Karpas-422 (cell line): ENCODE measurements around the gene FAM47E. TPM values are rescaled to one million over a fixed set of nuclear protein-coding genes. Genes with fewer than 3 reads are reported as not detected.

Source experiments
- DNase-seq: peaks from one replicate; pipeline ENCODE4 v3.0.0-alpha.2; 2015
- H2AFZ ChIP-seq: fragments of 200-600 bp; sonication (generic); 2 replicates; pipeline ENCODE4 v1.6.1; 2014; ENCODE audit warnings: antibody characterized with exemption, low read length, mixed read lengths
- H3K27ac ChIP-seq: fragments of 200-600 bp; sonication (generic); 2 replicates; pipeline ENCODE4 v1.5.1; 2014; ENCODE audit warnings: mild to moderate bottlenecking, low read length, moderate library complexity
- H3K27me3 ChIP-seq: fragments of 200-600 bp; sonication (generic); 2 replicates; pipeline ENCODE4 v1.6.1; 2014; ENCODE audit warnings: low read length, mixed read lengths
- H3K36me3 ChIP-seq: fragments of 200-600 bp; sonication (generic); 2 replicates; pipeline ENCODE4 v1.6.1; 2014; ENCODE audit warnings: low read length, mixed read lengths; ENCODE audit not compliant: insufficient read depth
- H3K4me1 ChIP-seq: fragments of 200-600 bp; sonication (generic); 2 replicates; pipeline ENCODE4 v1.6.1; 2014; ENCODE audit warnings: mild to moderate bottlenecking, low read length, mixed read lengths
- H3K4me2 ChIP-seq: fragments of 200-600 bp; sonication (generic); 2 replicates; pipeline ENCODE4 v1.6.1; 2014; ENCODE audit warnings: low read length, low read depth, mild to moderate bottlenecking; ENCODE audit not compliant: poor library complexity, severe bottlenecking
- H3K4me3 ChIP-seq: fragments of 200-600 bp; sonication (generic); 2 replicates; pipeline ENCODE4 v1.5.1; 2014; ENCODE audit warnings: mild to moderate bottlenecking, antibody characterized with exemption, low read length, mixed read lengths
- H3K79me2 ChIP-seq: fragments of 200-600 bp; sonication (generic); 2 replicates; pipeline ENCODE4 v1.6.1; 2014; ENCODE audit warnings: mild to moderate bottlenecking, low read length, mixed read lengths
- H3K9ac ChIP-seq: fragments of 200-600 bp; sonication (generic); 2 replicates; pipeline ENCODE4 v1.6.0; 2014; ENCODE audit warnings: low read length
- H3K9me2 ChIP-seq: fragments of 200-600 bp; sonication (generic), shearing (Covaris generic); replicated peaks from 2 replicates; pipeline ENCODE4 v1.6.0; 2014; ENCODE audit warnings: mild to moderate bottlenecking, low read length, moderate library complexity; ENCODE audit not compliant: insufficient read depth
- H3K9me3 ChIP-seq: fragments of 300-700, 200-600 bp; sonication (generic); 2 replicates; pipeline ENCODE4 v1.6.1; 2014; ENCODE audit warnings: low read length, mixed read lengths
- H4K20me1 ChIP-seq: fragments of 200-600 bp; sonication (generic); 2 replicates; pipeline ENCODE4 v1.6.1; 2014; ENCODE audit warnings: mild to moderate bottlenecking, antibody characterized with exemption, low read length, low read depth; ENCODE audit not compliant: insufficient read depth
- total RNA-seq: library from RNA; depleted of rRNA; stranded (reverse); fragments of >200 nt; shearing (Covaris generic); gene quantifications from 2 replicates; pipeline ENCODE4 v1.2.3, GENCODE V29; 2014; ENCODE audit warnings: low replicate concordance

Gene FAM47E
- total RNA-seq, 1 experiment from 2014 or later = not detected

GRCh38 chr4:76301775-76302162 lies 50.2 kb downstream of the FAM47E start:
- no peaks in the 10 kb centered on the region for H3K9me3 ChIP-seq
- no peak for DNase-seq
- H3K36me3 ChIP-seq = no peaks in the 10 kb centered on the region
- H3K4me3 ChIP-seq = no peak overlapping the region
- H3K9ac ChIP-seq = no peak overlapping the region
- no peak overlapping the region for H3K27ac ChIP-seq
- no peak overlapping the region for H3K4me2 ChIP-seq
- no peak overlapping the region for H2AFZ ChIP-seq
- no peaks in the 10 kb centered on the region for H3K4me1 ChIP-seq
- no peaks in the 10 kb centered on the region for H3K9me2 ChIP-seq
- no peaks in the 10 kb centered on the region for H4K20me1 ChIP-seq
- no peaks in the 10 kb centered on the region for H3K79me2 ChIP-seq
- H3K27me3 ChIP-seq = no peaks in the 10 kb centered on the region

- Histone ChIP-seq H2AFZ (no peak overlapping the region), H3K79me2 (no peaks in the 10 kb centered on the region), H3K4me1 (no peaks in the 10 kb centered on the region), H3K9ac (no peak overlapping the region), H3K9me2 (no peaks in the 10 kb centered on the region), H3K36me3 (no peaks in the 10 kb centered on the region), H3K4me3 (no peak overlapping the region), H4K20me1 (no peaks in the 10 kb centered on the region), H3K27ac (no peak overlapping the region), H3K9me3 (no peaks in the 10 kb centered on the region), H3K27me3 (no peaks in the 10 kb centered on the region), H3K4me2 (no peak overlapping the region)
- DNase-seq = no peak
These were observed 51.4 kb downstream of the FAM47E start for GRCh38 chr4:76302826-76303438.

- H3K4me1 ChIP-seq = no peaks in the 10 kb centered on the region
- H3K4me2 ChIP-seq = no peak overlapping the region
- H3K27me3 ChIP-seq = no peaks in the 10 kb centered on the region
- H4K20me1 ChIP-seq = no peaks in the 10 kb centered on the region
- no peaks in the 10 kb centered on the region for H3K9me2 ChIP-seq
- H3K4me3 ChIP-seq = no peak overlapping the region
- no peaks in the 10 kb centered on the region for H3K36me3 ChIP-seq
- no peaks in the 10 kb centered on the region for H3K9me3 ChIP-seq
- no peak overlapping the region for H2AFZ ChIP-seq
- no peak overlapping the region for H3K9ac ChIP-seq
- H3K79me2 ChIP-seq = no peaks in the 10 kb centered on the region
- H3K27ac ChIP-seq = no peak overlapping the region
- DNase-seq = no peak
These were observed 53.6 kb downstream of the FAM47E start for GRCh38 chr4:76305033-76305687.

- H3K9me3 ChIP-seq = no peaks in the 10 kb centered on the region
- H3K4me2 ChIP-seq = no peak within 1 kb of the TSS
- no peak within 1 kb of the TSS for H3K27ac ChIP-seq
- H3K36me3 ChIP-seq = no peaks in the 10 kb centered on the region
- no peak for DNase-seq
- H3K27me3 ChIP-seq = no peaks in the 10 kb centered on the region
- H3K4me1 ChIP-seq = no peaks in the 10 kb centered on the region
- no peak within 1 kb of the TSS for H3K4me3 ChIP-seq
- H3K9ac ChIP-seq = no peak within 1 kb of the TSS
- H2AFZ ChIP-seq = no peak within 1 kb of the TSS
- H3K79me2 ChIP-seq = no peaks in the 10 kb centered on the region
- no peaks in the 10 kb centered on the region for H3K9me2 ChIP-seq
- H4K20me1 ChIP-seq = no peaks in the 10 kb centered on the region
These were observed 54.7 kb downstream of the FAM47E start, which contains the start of gene STBD1 for GRCh38 chr4:76305971-76306881. STBD1 (plus strand) TSS chr4:76306733; CDS start chr4:76306770, 37 bp downstream.

- no peak overlapping the region for H2AFZ ChIP-seq
- no peaks in the 10 kb centered on the region for H3K9me2 ChIP-seq
- H3K79me2 ChIP-seq = no peaks in the 10 kb centered on the region
- no peak overlapping the region for H3K27ac ChIP-seq
- H3K9ac ChIP-seq = no peak overlapping the region
- no peak overlapping the region for H3K4me3 ChIP-seq
- H3K4me1 ChIP-seq = no peaks in the 10 kb centered on the region
- no peaks in the 10 kb centered on the region for H3K9me3 ChIP-seq
- no peak overlapping the region for H3K4me2 ChIP-seq
- DNase-seq = no peak
- H3K27me3 ChIP-seq = no peaks in the 10 kb centered on the region
- no peaks in the 10 kb centered on the region for H4K20me1 ChIP-seq
- no peaks in the 10 kb centered on the region for H3K36me3 ChIP-seq
These were observed 55.5 kb downstream of the FAM47E start for GRCh38 chr4:76306882-76307659.

GRCh38 chr4:76307660-76308014 lies 56.1 kb downstream of the FAM47E start:
- no peaks in the 10 kb centered on the region for H3K36me3 ChIP-seq
- no peaks in the 10 kb centered on the region for H3K9me2 ChIP-seq
- H4K20me1 ChIP-seq = no peaks in the 10 kb centered on the region
- H3K4me1 ChIP-seq = no peaks in the 10 kb centered on the region
- no peaks in the 10 kb centered on the region for H3K27me3 ChIP-seq
- H3K4me2 ChIP-seq = no peak overlapping the region
- H3K9ac ChIP-seq = no peak overlapping the region
- H3K4me3 ChIP-seq = no peak overlapping the region
- no peak overlapping the region for H3K27ac ChIP-seq
- no peaks in the 10 kb centered on the region for H3K79me2 ChIP-seq
- no peaks in the 10 kb centered on the region for H3K9me3 ChIP-seq
- no peak for DNase-seq
- H2AFZ ChIP-seq = no peak overlapping the region

GRCh38 chr4:76308548-76308947 lies 57.0 kb downstream of the FAM47E start:
- Histone ChIP-seq H3K9me2 (no peaks in the 10 kb centered on the region), H3K4me2 (no peak overlapping the region), H3K9ac (no peak overlapping the region), H3K79me2 (no peaks in the 10 kb centered on the region), H3K9me3 (no peaks in the 10 kb centered on the region), H3K36me3 (no peaks in the 10 kb centered on the region), H4K20me1 (no peaks in the 10 kb centered on the region), H3K27ac (no peak overlapping the region), H3K27me3 (no peaks in the 10 kb centered on the region), H3K4me1 (no peaks in the 10 kb centered on the region), H3K4me3 (no peak overlapping the region), H2AFZ (no peak overlapping the region)
- DNase-seq = no peak
